Measurements from ENCODE around the gene LRRK1.

The LRRK1 gene

GRCh38 chr15:100934166-100934565, 15.0 kb downstream of the LRRK1 start:
- TF ChIP-seq CTCF (IDR thresholded peaks at IDR 0.05): no peak

GRCh38 chr15:100934726-100935125, 15.6 kb downstream of the LRRK1 start:
- TF ChIP-seq CTCF (IDR thresholded peaks at IDR 0.05): no peak

- TF ChIP-seq CTCF (IDR thresholded peaks at IDR 0.05): no peak
Observed at GRCh38 chr15:100937171-100937570, 18.0 kb downstream of the LRRK1 start.

- TF ChIP-seq CTCF (IDR thresholded peaks at IDR 0.05): no peak
Observed at GRCh38 chr15:100939791-100940190, 20.6 kb downstream of the LRRK1 start.

DNA sequence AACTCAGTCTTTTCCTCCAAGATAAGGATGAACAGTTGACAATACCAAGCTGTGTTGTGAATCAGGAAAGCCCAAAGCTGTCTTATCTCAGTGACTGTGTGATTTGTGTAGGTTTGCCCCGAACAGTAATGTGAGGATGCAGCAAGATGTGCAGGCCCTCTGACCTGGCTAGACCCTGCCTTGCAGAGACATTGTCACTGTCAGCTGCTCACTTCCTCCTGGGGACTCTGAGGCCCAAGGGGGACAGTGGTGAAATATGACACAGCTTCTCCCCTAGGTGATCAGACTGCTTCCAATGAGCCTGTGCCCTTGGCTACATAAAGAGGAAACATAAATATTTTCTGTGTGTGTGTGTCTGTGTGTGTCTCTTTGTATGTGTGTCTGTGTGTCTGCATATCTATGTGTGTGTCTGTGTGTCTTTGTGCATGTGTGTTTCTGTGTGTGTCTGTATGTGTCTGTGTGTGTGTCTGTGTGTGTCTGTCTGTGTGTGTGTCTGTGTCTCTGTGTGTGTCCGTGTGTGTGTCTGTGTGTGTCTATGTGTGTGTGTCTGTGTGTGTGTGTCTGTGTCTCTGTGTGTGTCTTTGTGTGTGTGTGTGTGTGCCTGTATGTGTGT, 21.7 kb downstream of the LRRK1 start:
- TF ChIP-seq CTCF (IDR thresholded peaks at IDR 0.05): no peak

DNA sequence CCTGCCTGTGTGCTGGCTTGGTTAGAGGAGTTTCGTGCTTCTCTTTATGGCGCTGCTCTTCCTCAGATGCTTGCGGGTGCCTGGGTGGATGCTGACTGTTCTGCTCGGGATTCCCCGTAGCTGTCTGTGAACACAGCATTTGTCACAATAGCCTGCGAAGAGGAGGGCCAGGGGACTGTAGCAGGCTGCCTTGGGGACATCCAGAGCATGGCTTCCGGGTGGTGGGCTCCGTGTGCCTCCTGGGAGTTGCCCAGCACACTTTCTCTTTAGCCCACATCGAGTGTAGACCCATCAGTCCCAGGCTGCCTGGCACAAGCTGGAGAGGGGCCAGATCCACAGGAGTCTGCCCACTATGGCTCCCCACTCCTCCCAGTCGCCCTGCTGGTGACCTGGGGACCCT, 22.4 kb downstream of the LRRK1 start:
- TF ChIP-seq CTCF (IDR thresholded peaks at IDR 0.05): no peak

- no peak for TF ChIP-seq CTCF (IDR thresholded peaks at IDR 0.05)
Observed at GRCh38 chr15:100942656-100943425, 23.7 kb downstream of the LRRK1 start.
